ENCODE data around the gene SLC20A1. TPM values are rescaled to one million over a fixed set of nuclear protein-coding genes. Genes with fewer than 3 reads are reported as not detected.

SLC20A1 gene
- total and polyA plus RNA-seq, 4 donors: 7.0 to 82.6 (median 35.8) TPM

DNA sequence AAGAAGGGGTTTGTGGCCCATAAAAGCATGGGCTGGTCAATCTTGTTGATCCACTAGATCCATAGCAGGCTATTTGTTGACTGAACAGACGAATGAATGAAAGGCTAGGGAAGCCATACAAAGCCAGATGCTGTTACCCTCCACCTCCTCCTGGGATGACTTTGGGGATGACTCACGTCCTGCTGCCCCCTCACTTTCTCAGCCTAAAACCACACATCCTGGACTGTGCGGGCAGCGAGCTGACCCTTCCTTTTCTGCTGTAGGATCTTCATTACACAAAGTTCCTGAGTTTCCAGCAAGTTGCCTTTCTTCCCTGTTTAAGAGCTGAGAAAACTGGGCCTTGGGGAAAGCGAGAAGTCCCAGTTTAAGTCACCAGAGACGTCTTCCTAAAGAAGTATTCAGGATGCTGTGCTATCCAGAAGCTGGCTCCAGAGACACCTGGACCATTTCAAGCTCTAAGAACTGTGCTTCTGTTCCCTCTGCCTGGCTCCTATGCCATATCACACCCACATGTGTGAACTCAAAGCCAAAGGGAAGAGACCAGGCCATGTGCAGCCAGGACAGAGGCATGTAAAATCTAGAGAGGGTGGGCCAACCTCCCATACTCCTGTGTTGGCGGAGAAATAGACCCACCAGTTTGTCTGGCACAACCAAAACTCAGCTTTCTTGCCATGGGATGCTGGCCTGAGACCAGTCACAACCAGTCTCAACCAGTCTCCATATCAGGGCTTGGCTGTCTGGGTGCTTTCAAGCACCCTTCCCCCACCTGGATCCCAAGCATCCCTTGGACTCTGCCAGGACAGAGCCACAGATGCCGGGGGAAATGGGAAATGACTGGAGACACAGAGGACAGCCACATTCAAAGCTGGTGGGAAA lies 4.7 kb upstream of the SLC20A1 start:
- Histone ChIP-seq H3K27ac (ENCODE audit: low read depth in 1 of 2, low read length in 2 of 2) (peak overlapping the region in 1 of 2 donors; percentile 9), H3K4me3 (ENCODE audit: low read length in 2 of 2) (no peak overlapping the region), H3K4me1 (ENCODE audit: control insufficient read depth in 1 of 2, insufficient read depth in 2 of 2, low read length in 2 of 2) (no peaks in the 10 kb centered on the region), H3K9me3 (ENCODE audit: control insufficient read depth, low read length) (no peaks in the 10 kb centered on the region), H3K27me3 (ENCODE audit: control insufficient read depth in 1 of 2, insufficient read depth in 2 of 2, low read length in 1 of 2) (peaks cover 0 to 2% of the 10 kb centered on the region in 2 donors), H3K36me3 (ENCODE audit: control insufficient read depth in 1 of 2, insufficient read depth in 2 of 2, low read length in 1 of 2) (no peaks in the 10 kb centered on the region)
- 55 to 63% methylated on average over 8 of the region's 8 CpGs for WGBS, 2 donors
- no peak for ATAC-seq (ENCODE audit: low FRiP score)
- DNase-seq: no peak
- intact Hi-C loops (cut with DNase I): loop anchor here in 1 of 2 donors (10.0 kb wide), 1 partner anchor 56 kb away; the partner anchor contains the start of gene CHCHD5

DNA sequence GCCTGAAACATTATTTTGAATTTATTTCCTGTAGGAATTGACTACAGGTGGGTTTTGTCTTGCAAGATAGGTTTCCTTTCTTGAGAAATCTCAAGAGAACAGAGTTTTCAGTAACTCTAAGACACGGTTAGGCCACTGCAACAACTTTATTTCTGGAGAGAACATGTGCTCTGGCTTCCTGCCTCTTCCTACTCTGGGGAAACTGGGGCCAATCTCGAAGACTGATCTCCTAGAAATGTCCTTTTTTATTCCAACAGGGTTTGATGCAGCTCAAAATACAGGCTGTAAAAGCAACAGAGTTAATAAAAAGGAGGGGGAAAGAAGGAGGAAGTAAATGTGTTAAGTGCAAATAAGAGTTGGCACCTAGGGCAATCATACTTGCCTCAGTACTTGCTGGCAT lies 4.0 kb upstream of the SLC20A1 start:
- intact Hi-C loops (cut with DNase I): loop anchor here in 1 of 2 donors (10.0 kb wide), 1 partner anchor 57 kb away; the partner anchor contains the start of gene CHCHD5
- DNase-seq (no peak), ATAC-seq (ENCODE audit: low FRiP score) (no peak)
- no peak overlapping the region for H3K27ac ChIP-seq (ENCODE audit: low read depth in 1 of 2, low read length in 2 of 2)
- H3K4me3 ChIP-seq (ENCODE audit: low read length in 2 of 2): no peak overlapping the region
- peaks cover 0 to 2% of the 10 kb centered on the region in 2 donors for H3K27me3 ChIP-seq (ENCODE audit: control insufficient read depth in 1 of 2, insufficient read depth in 2 of 2, low read length in 1 of 2)
- no peaks in the 10 kb centered on the region for H3K9me3 ChIP-seq (ENCODE audit: control insufficient read depth, low read length)
- H3K4me1 ChIP-seq (ENCODE audit: control insufficient read depth in 1 of 2, insufficient read depth in 2 of 2, low read length in 2 of 2): no peaks in the 10 kb centered on the region
- H3K36me3 ChIP-seq (ENCODE audit: control insufficient read depth in 1 of 2, insufficient read depth in 2 of 2, low read length in 1 of 2): no peaks in the 10 kb centered on the region
- WGBS, 2 donors: 6 to 21% methylated on average over 2 of the region's 2 CpGs

GRCh38 chr2:112642561-112642960 lies 3.2 kb upstream of the SLC20A1 start:
- DNase-seq (no peak), ATAC-seq (ENCODE audit: low FRiP score) (no peak)
- 95 to 96% methylated on average over 5 of the region's 5 CpGs for WGBS, 2 donors
- H3K4me3 ChIP-seq (ENCODE audit: low read length in 2 of 2): no peak overlapping the region
- no peaks in the 10 kb centered on the region for H3K36me3 ChIP-seq (ENCODE audit: control insufficient read depth in 1 of 2, insufficient read depth in 2 of 2, low read length in 1 of 2)
- H3K27me3 ChIP-seq (ENCODE audit: control insufficient read depth in 1 of 2, insufficient read depth in 2 of 2, low read length in 1 of 2): peaks cover 0 to 2% of the 10 kb centered on the region in 2 donors
- intact Hi-C loops (cut with DNase I): loop anchor here in 1 of 2 donors (10.0 kb wide), 1 partner anchor 58 kb away; the partner anchor contains the start of gene CHCHD5
- H3K27ac ChIP-seq (ENCODE audit: low read depth in 1 of 2, low read length in 2 of 2): no peak overlapping the region
- H3K9me3 ChIP-seq (ENCODE audit: control insufficient read depth, low read length): no peaks in the 10 kb centered on the region
- peaks cover 0 to 2% of the 10 kb centered on the region in 2 donors for H3K4me1 ChIP-seq (ENCODE audit: control insufficient read depth in 1 of 2, insufficient read depth in 2 of 2, low read length in 2 of 2)

GRCh38 chr2:112642966-112643365 lies 2.8 kb upstream of the SLC20A1 start:
- WGBS, 2 donors: 92 to 97% methylated on average over 7 of the region's 7 CpGs
- H3K27ac ChIP-seq (ENCODE audit: low read depth in 1 of 2, low read length in 2 of 2): no peak overlapping the region
- ATAC-seq (ENCODE audit: low FRiP score) (no peak), DNase-seq (no peak)
- no peaks in the 10 kb centered on the region for H3K9me3 ChIP-seq (ENCODE audit: control insufficient read depth, low read length)
- H3K36me3 ChIP-seq (ENCODE audit: control insufficient read depth in 1 of 2, insufficient read depth in 2 of 2, low read length in 1 of 2): no peaks in the 10 kb centered on the region
- peaks cover 0 to 2% of the 10 kb centered on the region in 2 donors for H3K27me3 ChIP-seq (ENCODE audit: control insufficient read depth in 1 of 2, insufficient read depth in 2 of 2, low read length in 1 of 2)
- H3K4me1 ChIP-seq (ENCODE audit: control insufficient read depth in 1 of 2, insufficient read depth in 2 of 2, low read length in 2 of 2): peaks cover under 1 to 2% of the 10 kb centered on the region in 2 donors
- no peak overlapping the region for H3K4me3 ChIP-seq (ENCODE audit: low read length in 2 of 2)
- intact Hi-C loops (cut with DNase I): loop anchor here in 1 of 2 donors (10.0 kb wide), 1 partner anchor 58 kb away; the partner anchor contains the start of gene CHCHD5

GRCh38 chr2:112643488-112643887 lies 2.3 kb upstream of the SLC20A1 start:
- Histone ChIP-seq H3K36me3 (ENCODE audit: control insufficient read depth in 1 of 2, insufficient read depth in 2 of 2, low read length in 1 of 2) (no peaks in the 10 kb centered on the region), H3K27ac (ENCODE audit: low read depth in 1 of 2, low read length in 2 of 2) (no peak overlapping the region), H3K4me1 (ENCODE audit: control insufficient read depth in 1 of 2, insufficient read depth in 2 of 2, low read length in 2 of 2) (peaks cover 2 to 4% of the 10 kb centered on the region in 2 donors), H3K9me3 (ENCODE audit: control insufficient read depth, low read length) (no peaks in the 10 kb centered on the region), H3K27me3 (ENCODE audit: control insufficient read depth in 1 of 2, insufficient read depth in 2 of 2, low read length in 1 of 2) (peaks cover 0 to 2% of the 10 kb centered on the region in 2 donors), H3K4me3 (ENCODE audit: low read length in 2 of 2) (no peak overlapping the region)
- DNase-seq (no peak), ATAC-seq (ENCODE audit: low FRiP score) (no peak)
- WGBS, 2 donors: 89 to 94% methylated on average over 3 of the region's 3 CpGs
- intact Hi-C loops (cut with DNase I): loop anchor here in 1 of 2 donors (10.0 kb wide), 1 partner anchor 59 kb away; the partner anchor contains the start of gene CHCHD5

- DNase-seq: no peak
- peak overlapping the region; percentile 51 to 65 for H3K4me3 ChIP-seq (ENCODE audit: low read length in 2 of 2)
- peaks cover 2 to 4% of the 10 kb centered on the region in 2 donors for H3K4me1 ChIP-seq (ENCODE audit: control insufficient read depth in 1 of 2, insufficient read depth in 2 of 2, low read length in 2 of 2)
- H3K36me3 ChIP-seq (ENCODE audit: control insufficient read depth in 1 of 2, insufficient read depth in 2 of 2, low read length in 1 of 2): peaks cover 0 to 2% of the 10 kb centered on the region in 2 donors
- no peaks in the 10 kb centered on the region for H3K9me3 ChIP-seq (ENCODE audit: control insufficient read depth, low read length)
- peaks cover 0 to 2% of the 10 kb centered on the region in 2 donors for H3K27me3 ChIP-seq (ENCODE audit: control insufficient read depth in 1 of 2, insufficient read depth in 2 of 2, low read length in 1 of 2)
- intact Hi-C loops (cut with DNase I): loop anchor here (2.0 to 10.0 kb wide), 2 partner anchors 18 to 60 kb away; partner anchors contain the start of gene CHCHD5 (in 1 of the 2)
- H3K27ac ChIP-seq (ENCODE audit: low read depth in 1 of 2, low read length in 2 of 2): peak overlapping the region in 1 of 2 donors; percentile 14
- ATAC-seq (ENCODE audit: low FRiP score): no peak
- WGBS, 2 donors: 45 to 49% methylated on average over 11 of the region's 11 CpGs
Measured at GRCh38 chr2:112644155-112644932, 1.4 kb upstream of the SLC20A1 start.

DNA sequence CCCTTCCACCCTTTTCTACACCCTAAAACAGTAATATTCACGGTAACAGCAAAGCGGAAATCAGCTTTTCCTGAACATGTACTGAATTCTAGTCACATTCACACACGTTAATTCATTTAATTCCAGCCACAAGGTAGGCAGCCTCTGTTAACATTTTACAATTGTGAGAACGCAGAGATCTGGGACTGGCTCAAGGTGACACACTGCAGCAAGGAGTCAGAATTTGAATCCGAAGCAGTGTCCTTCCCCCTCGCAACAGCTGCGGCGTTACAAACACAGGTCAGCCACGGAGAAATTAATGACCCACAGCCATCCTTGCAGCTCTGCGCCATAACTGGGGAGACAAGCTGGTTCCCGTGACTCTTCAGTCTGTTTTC lies 818 bp upstream of the SLC20A1 start:
- H3K27ac ChIP-seq (ENCODE audit: low read depth in 1 of 2, low read length in 2 of 2): peak overlapping the region in 1 of 2 donors; percentile 55
- 3% methylated on average over 11 of the region's 11 CpGs for WGBS, 2 donors
- H3K4me3 ChIP-seq (ENCODE audit: low read length in 2 of 2): peak overlapping the region; percentile 51 to 65
- peak; percentile 10 for ATAC-seq (ENCODE audit: low FRiP score)
- no peaks in the 10 kb centered on the region for H3K9me3 ChIP-seq (ENCODE audit: control insufficient read depth, low read length)
- peaks cover 2 to 4% of the 10 kb centered on the region in 2 donors for H3K4me1 ChIP-seq (ENCODE audit: control insufficient read depth in 1 of 2, insufficient read depth in 2 of 2, low read length in 2 of 2)
- H3K27me3 ChIP-seq (ENCODE audit: control insufficient read depth in 1 of 2, insufficient read depth in 2 of 2, low read length in 1 of 2): peaks cover 0 to 2% of the 10 kb centered on the region in 2 donors
- intact Hi-C loops (cut with DNase I): loop anchor here (1.0 to 10.0 kb wide), 3 partner anchors 18 to 61 kb away; partner anchors contain the start of gene CHCHD5 (in 2 of the 2)
- DNase-seq: no peak
- peaks cover 0 to 2% of the 10 kb centered on the region in 2 donors for H3K36me3 ChIP-seq (ENCODE audit: control insufficient read depth in 1 of 2, insufficient read depth in 2 of 2, low read length in 1 of 2)

DNA sequence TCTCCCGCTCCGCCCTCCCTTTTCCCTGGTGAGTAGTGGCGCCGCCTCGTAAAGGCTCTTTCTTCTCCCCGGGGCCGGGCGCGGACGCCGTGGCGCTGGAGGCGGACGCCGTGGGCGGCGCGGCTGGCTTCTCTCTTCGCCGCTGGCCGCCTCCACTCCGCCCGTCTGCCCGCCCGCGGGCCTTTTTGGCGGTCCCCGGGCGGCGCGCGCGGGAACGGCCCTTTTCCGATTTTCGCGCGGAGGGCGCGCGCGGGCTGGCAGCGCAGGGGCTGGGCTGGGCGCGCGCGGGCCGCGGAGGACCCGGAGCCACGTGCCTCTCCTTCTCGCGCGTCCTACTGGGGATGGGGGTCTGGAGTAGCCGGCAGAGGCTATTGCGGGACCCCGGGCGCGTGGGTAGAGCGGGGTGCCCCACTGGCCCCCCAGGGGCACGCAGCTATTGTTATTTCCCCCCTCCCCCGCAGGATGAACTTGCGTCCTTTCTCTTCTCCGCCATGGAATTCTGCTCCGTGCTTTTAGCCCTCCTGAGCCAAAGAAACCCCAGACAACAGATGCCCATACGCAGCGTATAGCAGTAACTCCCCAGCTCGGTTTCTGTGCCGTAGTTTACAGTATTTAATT lies 472 bp downstream of the SLC20A1 start:
- Histone ChIP-seq H3K27me3 (ENCODE audit: control insufficient read depth in 1 of 2, insufficient read depth in 2 of 2, low read length in 1 of 2) (peaks cover 0 to 2% of the 10 kb centered on the region in 2 donors), H3K36me3 (ENCODE audit: control insufficient read depth in 1 of 2, insufficient read depth in 2 of 2, low read length in 1 of 2) (peaks cover 0 to 2% of the 10 kb centered on the region in 2 donors), H3K4me1 (ENCODE audit: control insufficient read depth in 1 of 2, insufficient read depth in 2 of 2, low read length in 2 of 2) (peaks cover 2 to 4% of the 10 kb centered on the region in 2 donors), H3K9me3 (ENCODE audit: control insufficient read depth, low read length) (no peaks in the 10 kb centered on the region), H3K27ac (ENCODE audit: low read depth in 1 of 2, low read length in 2 of 2) (peak overlapping the region; percentile 37 to 96), H3K4me3 (ENCODE audit: low read length in 2 of 2) (peak overlapping the region; percentile 89 to 92)
- ATAC-seq (ENCODE audit: low FRiP score) (peak; percentile 65), DNase-seq (peak; percentile 61 to 87)
- WGBS, 2 donors: 0% methylated on average over 56 to 69 of the region's 69 CpGs
- intact Hi-C loops (cut with DNase I): loop anchor here in 1 of 2 donors (10.0 kb wide), 1 partner anchor 61 kb away; the partner anchor contains the start of gene CHCHD5
